ENCODE results near the gene AXIN2. TPM values are rescaled to one million over a fixed set of nuclear protein-coding genes. Genes with fewer than 3 reads are reported as not detected.

AXIN2 gene
- total RNA-seq, 4 donors from 2014 or later = 9.9 to 27.2 (median 17.9) TPM

GRCh38 chr17:65589321-65589720, 27.9 kb upstream of the AXIN2 start:
- TF ChIP-seq POLR2A (IDR thresholded peaks at IDR 0.05) = no peak
- TF ChIP-seq, protein P1, sequence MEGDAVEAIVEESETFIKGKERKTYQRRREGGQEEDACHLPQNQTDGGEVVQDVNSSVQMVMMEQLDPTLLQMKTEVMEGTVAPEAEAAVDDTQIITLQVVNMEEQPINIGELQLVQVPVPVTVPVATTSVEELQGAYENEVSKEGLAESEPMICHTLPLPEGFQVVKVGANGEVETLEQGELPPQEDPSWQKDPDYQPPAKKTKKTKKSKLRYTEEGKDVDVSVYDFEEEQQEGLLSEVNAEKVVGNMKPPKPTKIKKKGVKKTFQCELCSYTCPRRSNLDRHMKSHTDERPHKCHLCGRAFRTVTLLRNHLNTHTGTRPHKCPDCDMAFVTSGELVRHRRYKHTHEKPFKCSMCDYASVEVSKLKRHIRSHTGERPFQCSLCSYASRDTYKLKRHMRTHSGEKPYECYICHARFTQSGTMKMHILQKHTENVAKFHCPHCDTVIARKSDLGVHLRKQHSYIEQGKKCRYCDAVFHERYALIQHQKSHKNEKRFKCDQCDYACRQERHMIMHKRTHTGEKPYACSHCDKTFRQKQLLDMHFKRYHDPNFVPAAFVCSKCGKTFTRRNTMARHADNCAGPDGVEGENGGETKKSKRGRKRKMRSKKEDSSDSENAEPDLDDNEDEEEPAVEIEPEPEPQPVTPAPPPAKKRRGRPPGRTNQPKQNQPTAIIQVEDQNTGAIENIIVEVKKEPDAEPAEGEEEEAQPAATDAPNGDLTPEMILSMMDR (IDR thresholded peaks at IDR 0.05 in 4 of 5, conservative IDR thresholded peaks at IDR 0.05 in 1 of 5) = no peak
- Histone ChIP-seq H3K27me3 (no peaks in the 10 kb centered on the region), H3K4me3 (no peak overlapping the region), H3K27ac (no peak overlapping the region), H3K9me3 (no peaks in the 10 kb centered on the region), H3K4me1 (peaks cover 0 to 10% of the 10 kb centered on the region in 2 donors), H3K36me3 (no peaks in the 10 kb centered on the region)
- no peak for ATAC-seq
- DNase-seq = no peak
- in situ Hi-C loops (cut with MboI; ENCODE audit: low sequenced_read_pairs in 4 of 4) = no loop called here
- intact Hi-C loops (cut with DNase I; ENCODE audit: low total_unique reads) = no loop called here

- in situ Hi-C loops (cut with MboI; ENCODE audit: low sequenced_read_pairs in 4 of 4) (no loop called here), intact Hi-C loops (cut with DNase I; ENCODE audit: low total_unique reads) (no loop called here)
- TF ChIP-seq, protein P1 (IDR thresholded peaks at IDR 0.05 in 4 of 5, conservative IDR thresholded peaks at IDR 0.05 in 1 of 5) = no peak
- no peak for TF ChIP-seq POLR2A (IDR thresholded peaks at IDR 0.05)
- ATAC-seq = no peak
- DNase-seq = no peak
- no peaks in the 10 kb centered on the region for H3K36me3 ChIP-seq
- H3K4me1 ChIP-seq = peaks cover 0 to 15% of the 10 kb centered on the region in 2 donors
- H3K9me3 ChIP-seq = no peaks in the 10 kb centered on the region
- no peak overlapping the region for H3K4me3 ChIP-seq
- H3K27ac ChIP-seq = no peak overlapping the region
- H3K27me3 ChIP-seq = no peaks in the 10 kb centered on the region
These were observed 26.8 kb upstream of the AXIN2 start for GRCh38 chr17:65588181-65588808.

DNA sequence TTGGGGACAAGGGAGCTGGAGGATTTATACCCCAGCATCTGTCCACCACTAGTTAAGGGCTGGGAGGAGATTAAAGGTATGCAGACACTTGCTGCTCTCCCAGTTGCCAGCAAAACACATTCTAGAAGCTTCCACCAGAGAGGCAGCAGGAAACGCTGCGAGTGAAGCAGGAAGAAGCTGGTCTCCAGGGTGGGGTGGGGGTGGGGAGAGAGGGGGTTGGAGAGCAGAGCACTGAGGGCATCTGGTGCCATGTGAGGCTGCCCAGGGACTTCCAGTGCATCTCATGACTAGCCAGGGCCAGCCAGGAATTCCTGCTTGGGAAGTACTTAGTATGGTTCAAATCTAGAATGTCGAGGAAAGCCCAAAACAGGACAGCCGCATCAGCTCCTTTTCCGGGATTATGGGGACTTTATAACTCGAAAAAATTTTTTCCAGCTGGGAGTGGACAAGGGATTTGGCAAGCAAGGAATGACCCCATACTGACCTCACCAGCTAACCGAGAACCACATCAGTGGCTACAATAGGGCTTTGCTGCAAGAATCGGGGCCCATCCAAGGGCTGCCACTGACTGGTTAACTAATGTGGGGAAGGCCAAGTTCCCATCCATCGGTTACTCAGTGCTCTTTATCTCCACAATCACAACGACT, 26.2 kb upstream of the AXIN2 start:
- H3K4me3 ChIP-seq = no peak overlapping the region
- H3K27me3 ChIP-seq = no peaks in the 10 kb centered on the region
- peaks cover 0 to 15% of the 10 kb centered on the region in 2 donors for H3K4me1 ChIP-seq
- DNase-seq = no peak
- no peaks in the 10 kb centered on the region for H3K9me3 ChIP-seq
- H3K36me3 ChIP-seq = no peaks in the 10 kb centered on the region
- no peak for ATAC-seq
- in situ Hi-C loops (cut with MboI; ENCODE audit: low sequenced_read_pairs in 4 of 4) (no loop called here), intact Hi-C loops (cut with DNase I; ENCODE audit: low total_unique reads) (no loop called here)
- H3K27ac ChIP-seq = no peak overlapping the region
- TF ChIP-seq, protein P1 (IDR thresholded peaks at IDR 0.05 in 4 of 5, conservative IDR thresholded peaks at IDR 0.05 in 1 of 5) = no peak
- no peak for TF ChIP-seq POLR2A (IDR thresholded peaks at IDR 0.05)

DNA sequence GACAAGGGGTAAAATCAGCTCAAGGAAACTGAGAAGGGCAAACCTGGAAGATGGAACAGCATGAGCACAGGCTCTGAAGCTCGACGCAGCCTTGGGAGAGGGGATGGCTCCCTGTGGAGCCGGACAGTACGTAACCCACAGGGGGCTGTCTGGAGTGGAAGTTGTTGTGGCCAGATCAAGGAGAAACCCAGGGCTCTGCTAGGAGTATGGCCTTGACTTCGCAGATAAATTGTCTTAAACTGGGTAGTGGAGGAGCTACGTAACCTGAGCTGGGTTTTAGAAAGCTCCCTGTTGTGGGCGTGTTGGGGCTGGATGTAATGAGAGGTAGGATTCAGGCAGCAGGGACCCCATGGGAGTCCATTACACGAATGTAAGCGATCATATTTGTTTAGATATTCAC, 25.5 kb upstream of the AXIN2 start:
- no peak for TF ChIP-seq POLR2A (IDR thresholded peaks at IDR 0.05)
- TF ChIP-seq, protein P1 (IDR thresholded peaks at IDR 0.05 in 4 of 5, conservative IDR thresholded peaks at IDR 0.05 in 1 of 5) = no peak
- peaks cover 0 to 15% of the 10 kb centered on the region in 2 donors for H3K4me1 ChIP-seq
- in situ Hi-C loops (cut with MboI; ENCODE audit: low sequenced_read_pairs in 4 of 4) = no loop called here
- no peak overlapping the region for H3K4me3 ChIP-seq
- intact Hi-C loops (cut with DNase I; ENCODE audit: low total_unique reads) = no loop called here
- H3K36me3 ChIP-seq = no peaks in the 10 kb centered on the region
- ATAC-seq (no peak), DNase-seq (no peak)
- no peaks in the 10 kb centered on the region for H3K9me3 ChIP-seq
- no peaks in the 10 kb centered on the region for H3K27me3 ChIP-seq
- no peak overlapping the region for H3K27ac ChIP-seq
